ENCODE results near the gene CLCN7.
"Not testable (repeated sequence)": the region's sequence is repeated elsewhere in the genome, so short reads cannot be mapped to it uniquely, and the experiment has no call there.

Gene CLCN7

DNA sequence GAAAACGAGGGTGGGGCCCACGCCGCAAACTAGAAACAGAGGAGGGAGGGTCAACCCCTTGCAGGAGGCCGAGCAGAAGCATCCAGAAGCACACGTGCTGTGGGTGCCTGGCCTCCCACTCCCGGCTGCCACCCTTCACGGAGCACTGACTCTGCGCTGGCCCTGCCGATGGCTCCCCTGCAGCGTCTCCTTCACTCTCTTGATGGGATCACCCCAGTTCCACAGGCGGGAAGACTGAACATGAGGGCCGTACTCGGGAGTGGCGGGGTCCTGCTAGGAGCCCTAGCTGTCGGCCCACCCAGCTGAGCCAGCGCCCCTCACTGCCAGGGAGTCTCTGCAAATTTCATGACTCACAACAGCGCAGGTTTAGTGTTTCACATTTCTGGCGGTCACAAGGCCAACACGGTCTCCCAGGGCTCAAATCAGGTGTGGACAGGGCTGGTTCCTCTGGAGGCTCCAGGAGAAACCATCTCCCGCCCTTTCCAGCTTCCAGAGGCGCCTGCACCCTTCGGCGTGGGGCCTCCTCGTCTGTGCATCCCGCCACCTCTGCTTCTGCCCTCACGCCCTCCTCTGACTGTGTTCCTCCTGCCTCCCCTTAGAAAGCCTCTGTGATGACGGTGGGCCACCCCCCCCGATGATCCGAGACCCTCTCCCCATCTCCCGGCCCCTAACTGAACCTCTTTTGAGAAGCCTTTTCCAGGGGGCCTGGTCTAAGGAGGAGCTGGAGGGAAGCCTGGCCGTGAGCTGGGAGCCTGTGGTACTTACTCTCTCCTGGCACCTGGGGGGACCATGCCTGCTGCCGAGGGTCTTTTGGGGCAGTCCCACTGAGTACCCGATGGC, 11.9 kb upstream of the CLCN7 start:
- ATAC-seq (replicated peaks) (no peak), DNase-seq (no peak)
- no peaks in the 10 kb centered on the region for H3K9me3 Mint-ChIP-seq
- no peaks in the 10 kb centered on the region for H3K27me3 Mint-ChIP-seq
- H3K36me3 Mint-ChIP-seq, result no peaks in the 10 kb centered on the region
- H3K4me3 Mint-ChIP-seq, result no peak overlapping the region
- H3K4me1 Mint-ChIP-seq, result peaks cover 3 to 8% of the 10 kb centered on the region in 2 donors
- H3K27ac Mint-ChIP-seq, result peak overlapping the region; percentile 70

DNA sequence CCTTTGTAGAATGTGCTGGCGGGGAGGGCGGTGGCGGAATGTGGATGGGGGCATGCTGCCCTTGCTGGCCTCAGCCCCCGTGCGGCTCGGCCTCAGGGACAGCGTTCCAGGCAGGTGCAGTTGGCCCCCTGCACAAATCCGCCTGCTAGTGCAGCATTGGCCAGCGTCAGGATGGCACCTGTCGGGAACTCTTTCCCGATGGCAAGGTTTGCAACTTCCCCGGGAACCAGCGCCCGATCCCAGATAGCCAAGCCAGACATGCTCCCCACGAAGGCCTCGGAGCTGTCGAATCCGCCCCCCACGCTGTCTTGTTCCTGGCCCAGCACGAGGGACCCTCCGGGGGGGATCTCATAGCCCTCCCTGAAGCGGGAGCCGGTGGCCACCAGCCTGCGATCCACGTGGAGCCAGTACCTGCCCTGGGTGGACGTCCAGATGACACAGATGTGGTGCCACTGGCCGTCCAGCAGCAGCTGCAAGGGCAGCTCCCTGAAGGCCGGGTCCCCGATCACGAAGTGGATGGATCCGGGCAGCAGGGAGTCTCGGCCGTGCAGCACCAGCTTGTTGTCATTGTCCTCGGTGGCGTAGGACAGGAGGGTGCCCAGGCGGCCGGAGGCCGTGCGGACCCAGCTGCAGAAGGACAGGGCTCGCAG, 11.1 kb upstream of the CLCN7 start:
- no peaks in the 10 kb centered on the region for H3K27me3 Mint-ChIP-seq
- H3K27ac Mint-ChIP-seq, result no peak overlapping the region
- H3K4me1 Mint-ChIP-seq, result peaks cover 7 to 16% of the 10 kb centered on the region in 2 donors
- H3K4me3 Mint-ChIP-seq, result no peak overlapping the region
- H3K9me3 Mint-ChIP-seq, result peaks cover 3 to 4% of the 10 kb centered on the region in 2 donors
- no peak for DNase-seq
- ATAC-seq (replicated peaks), result no peak
- peaks cover 3 to 4% of the 10 kb centered on the region in 2 donors for H3K36me3 Mint-ChIP-seq

GRCh38 chr16:1481906-1482835, 7.3 kb upstream of the CLCN7 start:
- peaks cover 12 to 33% of the 10 kb centered on the region in 2 donors for H3K4me1 Mint-ChIP-seq
- peaks cover 5 to 6% of the 10 kb centered on the region in 2 donors for H3K36me3 Mint-ChIP-seq
- no peak for ATAC-seq (replicated peaks)
- peak overlapping the region in 1 of 2 donors; percentile 11 for H3K4me3 Mint-ChIP-seq
- no peak for DNase-seq
- peaks cover 5% of the 10 kb centered on the region in 2 donors for H3K9me3 Mint-ChIP-seq
- H3K27me3 Mint-ChIP-seq, result no peaks in the 10 kb centered on the region
- peak overlapping the region; percentile 51 for H3K27ac Mint-ChIP-seq

DNA sequence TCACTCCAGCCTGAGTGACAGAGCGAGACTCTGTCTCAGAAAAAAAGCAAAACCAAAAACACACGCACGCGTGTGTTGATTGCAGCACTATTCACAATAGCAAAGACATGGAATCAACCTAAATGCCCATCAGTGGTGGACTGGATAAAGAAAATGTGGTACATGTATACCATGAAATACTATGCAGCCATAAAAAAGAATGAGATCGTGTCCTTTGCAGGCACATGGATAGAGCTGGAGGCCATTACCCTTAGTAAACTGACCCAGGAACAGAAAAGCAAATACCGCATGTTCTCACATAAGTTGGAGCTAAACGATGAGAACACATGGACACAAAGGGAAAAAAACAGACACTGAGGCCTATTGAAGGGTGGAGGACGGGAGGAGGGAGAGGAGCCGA, 4.1 kb upstream of the CLCN7 start:
- not testable (repeated sequence) for DNase-seq; H3K36me3 Mint-ChIP-seq; H3K27me3 Mint-ChIP-seq; ATAC-seq (replicated peaks); H3K9me3 Mint-ChIP-seq
- Mint-ChIP-seq H3K4me3 (peak overlapping the region in 1 of 2 donors; percentile 39), H3K27ac (peak overlapping the region; percentile 59), H3K4me1 (peaks cover 12 to 46% of the 10 kb centered on the region in 2 donors)

DNA sequence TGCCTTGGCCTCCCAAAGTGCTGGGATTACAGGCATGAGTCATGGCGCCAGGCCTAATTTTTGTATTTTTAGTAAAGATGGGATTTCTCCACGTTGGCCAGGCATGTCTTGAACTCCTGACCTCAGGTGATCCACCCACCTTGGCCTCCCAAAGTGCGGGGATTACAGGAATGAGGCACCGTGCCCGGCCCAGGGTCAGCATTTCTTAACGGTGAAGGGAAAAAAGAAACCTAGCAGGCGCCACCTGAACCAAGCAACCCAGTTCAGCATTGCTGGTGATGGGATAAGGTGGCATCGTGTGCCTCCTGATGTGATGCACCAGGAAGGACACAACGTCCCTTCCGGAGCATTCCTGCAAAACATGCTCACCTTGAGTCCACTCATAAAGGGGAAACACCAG, 2.2 kb upstream of the CLCN7 start:
- Mint-ChIP-seq H3K36me3 (peaks cover 5 to 10% of the 10 kb centered on the region in 2 donors), H3K9me3 (peaks cover 5% of the 10 kb centered on the region in 2 donors), H3K27me3 (no peaks in the 10 kb centered on the region), H3K4me1 (peaks cover 20 to 59% of the 10 kb centered on the region in 2 donors), H3K27ac (no peak overlapping the region), H3K4me3 (no peak overlapping the region)
- ATAC-seq (replicated peaks) (no peak), DNase-seq (no peak)

- no peak for DNase-seq
- no peaks in the 10 kb centered on the region for H3K9me3 Mint-ChIP-seq
- peak overlapping the region; percentile 94 for H3K27ac Mint-ChIP-seq
- peak overlapping the region; percentile 88 to 92 for H3K4me3 Mint-ChIP-seq
- H3K36me3 Mint-ChIP-seq, result peaks cover 1 to 8% of the 10 kb centered on the region in 2 donors
- no peaks in the 10 kb centered on the region for H3K27me3 Mint-ChIP-seq
- H3K4me1 Mint-ChIP-seq, result peaks cover 27 to 59% of the 10 kb centered on the region in 2 donors
- ATAC-seq (replicated peaks), result no peak
Measured at GRCh38 chr16:1475552-1476114, 805 bp upstream of the CLCN7 start.

- no peaks in the 10 kb centered on the region for H3K27me3 Mint-ChIP-seq
- H3K4me3 Mint-ChIP-seq, result peak overlapping the region; percentile 69 to 92
- H3K4me1 Mint-ChIP-seq, result peaks cover 33 to 69% of the 10 kb centered on the region in 2 donors
- H3K36me3 Mint-ChIP-seq, result peaks cover 1 to 8% of the 10 kb centered on the region in 2 donors
- peak; percentile 10 to 13 for ATAC-seq (replicated peaks)
- H3K9me3 Mint-ChIP-seq, result no peaks in the 10 kb centered on the region
- peak overlapping the region; percentile 71 for H3K27ac Mint-ChIP-seq
- DNase-seq, result no peak
Measured at GRCh38 chr16:1474082-1474795, 589 bp downstream of the CLCN7 start.

- Mint-ChIP-seq H3K27ac (peak overlapping the region; percentile 85), H3K4me1 (peaks cover 32 to 65% of the 10 kb centered on the region in 2 donors), H3K36me3 (peaks cover 1 to 8% of the 10 kb centered on the region in 2 donors), H3K27me3 (no peaks in the 10 kb centered on the region), H3K4me3 (peak overlapping the region; percentile 53 to 62), H3K9me3 (no peaks in the 10 kb centered on the region)
- DNase-seq (no peak), ATAC-seq (replicated peaks) (no peak)
Measured at GRCh38 chr16:1472974-1473373, 1.9 kb downstream of the CLCN7 start.

DNA sequence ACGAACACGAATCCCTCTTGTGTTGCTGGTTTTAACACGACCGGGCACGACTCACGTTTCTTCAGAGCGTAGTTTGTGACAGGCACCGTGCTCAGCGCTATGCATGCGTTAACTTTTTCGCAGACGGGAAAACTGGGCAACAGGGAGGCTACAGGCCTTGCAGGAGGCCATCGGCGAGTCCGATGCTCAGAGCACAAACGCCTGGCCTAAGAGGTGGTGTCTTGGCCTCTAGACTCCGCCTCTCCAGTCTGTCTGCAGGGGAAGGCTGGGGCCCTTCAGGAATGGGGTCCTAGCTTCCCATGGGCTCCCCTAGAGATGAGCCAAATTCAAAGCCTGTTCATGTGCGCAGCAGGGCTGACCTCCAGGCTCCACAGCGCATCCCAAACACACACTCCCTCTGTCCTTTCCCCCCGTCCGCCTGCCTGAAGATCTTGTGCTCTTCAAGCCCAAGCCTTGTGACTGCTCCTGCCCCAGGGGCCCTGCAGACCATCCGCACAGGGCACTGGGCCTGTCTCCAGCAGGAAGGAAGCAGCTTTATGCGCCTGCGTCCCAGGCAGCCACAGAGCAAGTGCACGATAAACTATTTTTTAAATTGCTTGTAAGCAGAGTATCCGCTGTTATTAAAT, 3.1 kb downstream of the CLCN7 start:
- DNase-seq (no peak), ATAC-seq (replicated peaks) (no peak)
- Mint-ChIP-seq H3K9me3 (no peaks in the 10 kb centered on the region), H3K27me3 (no peaks in the 10 kb centered on the region), H3K4me1 (peaks cover 34 to 72% of the 10 kb centered on the region in 2 donors), H3K36me3 (peaks cover 1 to 19% of the 10 kb centered on the region in 2 donors), H3K27ac (peak overlapping the region; percentile 95), H3K4me3 (peak overlapping the region; percentile 56 to 80)

GRCh38 chr16:1470481-1471251, 4.2 kb downstream of the CLCN7 start:
- H3K4me3 Mint-ChIP-seq, result peak overlapping the region; percentile 56 to 80
- DNase-seq (no peak), ATAC-seq (replicated peaks) (peak in 1 of 2 donors; percentile 23)
- no peaks in the 10 kb centered on the region for H3K27me3 Mint-ChIP-seq
- peak overlapping the region; percentile 95 for H3K27ac Mint-ChIP-seq
- peaks cover 1 to 19% of the 10 kb centered on the region in 2 donors for H3K36me3 Mint-ChIP-seq
- H3K9me3 Mint-ChIP-seq, result no peaks in the 10 kb centered on the region
- peaks cover 34 to 67% of the 10 kb centered on the region in 2 donors for H3K4me1 Mint-ChIP-seq

- Mint-ChIP-seq H3K4me1 (peaks cover 36 to 63% of the 10 kb centered on the region in 2 donors), H3K9me3 (no peaks in the 10 kb centered on the region), H3K36me3 (peaks cover 1 to 19% of the 10 kb centered on the region in 2 donors), H3K27ac (peak overlapping the region; percentile 95), H3K4me3 (peak overlapping the region; percentile 54 to 76), H3K27me3 (no peaks in the 10 kb centered on the region)
- ATAC-seq (replicated peaks) (peak; percentile 15 to 56), DNase-seq (no peak)
Measured at GRCh38 chr16:1469693-1470201, 5.1 kb downstream of the CLCN7 start.

DNA sequence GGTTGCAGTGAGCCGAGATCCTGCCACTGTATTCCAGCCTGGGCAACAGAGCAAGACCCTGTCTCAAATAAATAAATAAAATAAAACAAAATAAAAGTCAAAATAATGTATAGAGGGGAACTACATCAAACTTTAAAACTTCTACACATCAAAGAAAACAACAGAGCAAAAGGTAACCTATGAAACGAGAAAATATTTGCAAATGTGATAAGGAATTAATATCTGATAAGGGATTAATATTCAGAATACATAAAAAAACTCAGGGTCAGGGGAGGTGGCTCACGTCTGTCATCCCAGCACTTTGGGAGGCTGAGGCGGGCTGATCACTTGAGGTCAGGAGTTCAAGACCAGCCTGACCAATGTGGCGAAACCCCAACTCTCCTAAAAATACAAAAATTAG, 5.7 kb downstream of the CLCN7 start:
- ATAC-seq (replicated peaks); DNase-seq; H3K9me3 Mint-ChIP-seq; H3K4me3 Mint-ChIP-seq; H3K27me3 Mint-ChIP-seq: not testable (repeated sequence)
- Mint-ChIP-seq H3K27ac (peak overlapping the region; percentile 95), H3K36me3 (peaks cover 4 to 22% of the 10 kb centered on the region in 2 donors), H3K4me1 (peaks cover 37 to 62% of the 10 kb centered on the region in 2 donors)

Data from stimulated activated naive B cell treated with anti-CD40 and anti-IgM and Interleukin-4, amounts not matched to agents 10 μg/mL and 1 μg/mL and 100 μg/mL, for 72 hours (primary cell).